BJ (cell line): ENCODE results near the gene C1orf105. TPM values are rescaled to one million over a fixed set of nuclear protein-coding genes. Genes with fewer than 3 reads are reported as not detected.

Experiments
- CTCF ChIA-PET: fragments of 350-600 bp; formaldehyde crosslinking; extraction: SDS; loops from one replicate; lab custom pipeline; 2021; ENCODE audit warnings: antibody characterized with exemption, inconsistent platforms; lab: Yijun Ruan, JAX
- POLR2A ChIA-PET: fragments of 300-600 bp; sonication (Branson Sonifier 250); formaldehyde crosslinking; extraction: SDS; loops from one replicate; lab custom pipeline; 2021; ENCODE audit warnings: antibody characterized with exemption; lab: Charles Lee
- DNase-seq: peaks from one replicate; pipeline ENCODE4 v3.0.0-alpha.2; 2011; ENCODE audit warnings: low read depth
- H3K27me3 ChIP-seq: 2 replicates; pipeline ENCODE4 v1.6.0; 2011; ENCODE audit warnings: low read length; ENCODE audit not compliant: control insufficient read depth, insufficient read depth
- H3K36me3 ChIP-seq: 2 replicates; pipeline ENCODE4 v1.5.1; 2011; ENCODE audit warnings: low read length; ENCODE audit not compliant: control insufficient read depth, insufficient read depth
- H3K4me3 ChIP-seq: 2 replicates; pipeline ENCODE4 v1.5.1; 2011; ENCODE audit warnings: low read depth, mild to moderate bottlenecking, control low read depth, low read length
- CTCF ChIP-seq: IDR thresholded peaks from 2 replicates; pipeline ENCODE4 v1.5.1; 2011; ENCODE audit warnings: low read depth, mild to moderate bottlenecking, control low read depth, inconsistent platforms, low read length, moderate library complexity; ENCODE audit not compliant: insufficient read depth
- polyA plus RNA-seq: library from polyadenylated mRNA; depleted of rRNA; stranded (reverse); fragments of >200 nt; gene quantifications from 2 replicates; pipeline ENCODE4 v1.2.3, GENCODE V29; 2011

C1orf105 gene
- polyA plus RNA-seq, 1 experiment, result not detected

- no peak for DNase-seq
- Histone ChIP-seq H3K36me3 (no peaks in the 10 kb centered on the region), H3K27me3 (no peaks in the 10 kb centered on the region; the same call in 1 of the 2 replicates), H3K4me3 (no peak overlapping the region)
- TF ChIP-seq CTCF, result no peak
- CTCF ChIA-PET, result no interaction called here
- POLR2A ChIA-PET, result no interaction called here
Observed at GRCh38 chr1:172477741-172478140, 57.3 kb downstream of the C1orf105 start.

DNA sequence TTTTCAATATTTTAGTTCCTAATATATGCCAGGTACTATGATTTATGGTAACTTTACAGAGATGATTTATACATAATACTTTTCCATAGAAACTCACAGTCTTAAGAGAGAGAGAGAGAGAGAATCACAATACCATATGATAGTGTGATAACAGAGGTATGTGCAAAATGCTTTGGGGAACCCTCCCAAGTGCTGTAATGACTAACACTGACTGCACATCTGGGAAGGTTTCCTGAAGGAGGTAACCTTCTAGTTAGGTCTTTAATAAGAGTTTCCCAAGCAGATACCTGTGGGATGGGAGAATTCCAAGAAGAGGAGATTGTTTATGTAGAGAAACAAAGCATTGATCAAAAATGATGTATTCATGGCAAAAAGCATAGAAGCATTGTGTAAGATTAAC, 58.0 kb downstream of the C1orf105 start:
- H3K27me3 ChIP-seq, result no peaks in the 10 kb centered on the region; the same call in 1 of the 2 replicates
- TF ChIP-seq CTCF, result no peak
- POLR2A ChIA-PET, result no interaction called here
- no peak overlapping the region for H3K4me3 ChIP-seq
- CTCF ChIA-PET, result no interaction called here
- no peaks in the 10 kb centered on the region for H3K36me3 ChIP-seq
- no peak for DNase-seq

DNA sequence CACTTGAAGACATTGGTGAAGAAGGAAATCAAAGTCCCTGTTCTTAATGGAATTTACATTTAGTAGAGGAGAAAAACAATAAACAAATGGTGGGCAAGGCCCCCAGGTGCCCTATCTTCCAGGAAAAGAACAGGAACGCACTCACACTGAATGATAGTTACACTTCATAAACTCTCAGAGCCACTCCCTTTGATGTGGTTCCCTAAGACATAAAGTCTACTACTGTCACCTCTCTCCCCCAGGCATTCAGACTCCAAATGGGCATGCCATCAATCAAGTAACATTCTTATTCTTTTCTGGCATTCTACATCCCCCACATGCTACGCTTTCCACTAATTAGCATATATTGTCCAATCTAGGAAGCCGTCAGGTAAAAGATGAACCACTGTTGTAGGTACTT, 59.9 kb downstream of the C1orf105 start:
- Histone ChIP-seq H3K4me3 (no peak overlapping the region), H3K36me3 (no peaks in the 10 kb centered on the region), H3K27me3 (peaks cover 2% of the 10 kb centered on the region; the same call in 1 of the 2 replicates)
- ChIA-PET POLR2A (no interaction called here), CTCF (no interaction called here)
- DNase-seq, result no peak
- no peak for TF ChIP-seq CTCF

GRCh38 chr1:172482044-172482443, 61.6 kb downstream of the C1orf105 start:
- ChIA-PET CTCF (interaction anchor here (1.0 kb wide), 1 partner anchor 238 kb away, joined by 4 read pairs; no protein-coding TSS in a partner anchor), POLR2A (no interaction called here)
- Histone ChIP-seq H3K27me3 (peaks cover 4% of the 10 kb centered on the region), H3K4me3 (no peak overlapping the region), H3K36me3 (no peaks in the 10 kb centered on the region)
- no peak for DNase-seq
- TF ChIP-seq CTCF, result no peak

- H3K36me3 ChIP-seq, result no peaks in the 10 kb centered on the region
- no peak for DNase-seq
- ChIA-PET POLR2A (no interaction called here), CTCF (interaction anchor here (1.2 kb wide), 1 partner anchor 14 kb away, joined by 3 read pairs; no protein-coding TSS in a partner anchor)
- H3K4me3 ChIP-seq, result no peak overlapping the region
- H3K27me3 ChIP-seq, result peaks cover 4% of the 10 kb centered on the region
- no peak for TF ChIP-seq CTCF
Observed at GRCh38 chr1:172483448-172483847, 63.0 kb downstream of the C1orf105 start.
